Measurements from ENCODE around the gene ARHGAP40.
A peak's percentile ranks its signal among the peaks of the same experiment; 100 is the strongest.

Gene ARHGAP40

DNA sequence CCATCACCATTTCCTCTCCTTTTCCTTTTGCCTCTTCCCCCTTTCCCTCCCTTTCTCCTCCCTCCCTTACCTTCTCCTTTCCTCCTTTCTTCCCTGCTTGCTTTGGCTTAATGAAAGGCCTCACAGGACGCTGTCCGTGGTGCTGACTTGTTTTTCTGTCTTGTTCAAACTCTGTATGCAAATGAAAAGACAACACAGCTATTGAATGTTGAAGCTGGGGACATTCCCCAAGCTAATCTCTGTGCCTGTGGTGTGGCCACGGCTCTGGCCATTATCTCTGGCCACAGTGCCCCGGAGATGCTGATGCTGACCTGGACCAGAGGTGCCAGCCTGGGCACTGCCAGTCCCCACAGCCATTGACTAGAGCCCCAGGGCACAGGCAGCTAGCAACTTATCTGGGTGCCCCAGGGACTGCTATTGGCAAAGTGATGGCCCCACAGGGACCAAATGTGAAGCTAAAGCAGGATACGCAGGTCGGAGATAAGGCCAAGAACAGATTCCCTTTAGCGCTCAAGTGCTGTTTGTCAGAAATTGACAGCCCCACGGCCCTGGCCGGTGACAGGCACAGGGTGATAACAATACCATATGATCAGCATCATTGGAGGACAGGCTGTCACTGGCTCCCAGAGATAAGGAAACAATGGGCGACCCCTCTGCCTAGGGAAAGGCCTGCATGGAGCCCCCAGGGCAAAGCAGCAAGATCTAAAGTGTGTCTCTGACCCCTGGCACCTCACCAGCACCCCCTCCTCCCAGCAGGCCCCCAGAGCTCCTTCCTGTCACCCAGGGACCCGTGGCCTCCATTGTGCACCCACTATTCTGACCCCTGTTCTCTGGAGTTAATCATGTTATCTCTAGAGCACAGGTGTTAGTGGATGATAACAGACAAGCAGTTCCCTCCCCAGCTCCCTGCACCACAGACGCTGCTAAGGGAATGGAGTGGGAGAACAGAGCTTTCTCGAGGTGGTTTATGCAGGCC, 91.1 kb downstream of the ARHGAP40 start:
- DNase-seq: peak; percentile 52 to 58

DNA sequence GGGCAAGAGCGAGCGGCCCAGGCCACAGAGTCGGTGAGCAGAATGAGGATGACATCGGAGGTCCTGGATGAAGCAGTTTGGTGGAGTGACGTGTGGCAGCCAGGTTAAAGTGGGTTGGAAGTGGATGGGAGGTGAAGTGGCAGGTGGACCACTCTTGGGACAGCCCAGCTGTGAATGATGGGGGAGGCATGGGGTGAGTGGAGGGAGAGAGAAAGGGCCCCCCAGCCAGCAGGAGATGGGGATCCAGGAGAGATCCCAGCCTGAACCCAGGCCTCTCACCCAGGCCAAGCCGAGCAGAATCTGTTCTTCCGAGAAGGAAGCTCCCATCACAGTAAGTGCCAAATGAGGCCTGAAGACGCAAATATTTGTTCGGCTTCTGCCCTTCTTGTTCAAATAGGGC, 95.7 kb downstream of the ARHGAP40 start:
- no peak for DNase-seq

- DNase-seq: no peak
Observed at GRCh38 chr20:38698541-38698940, 96.9 kb downstream of the ARHGAP40 start.

- DNase-seq: no peak
Observed at GRCh38 chr20:38700141-38700540, 98.5 kb downstream of the ARHGAP40 start.

Measured in activated T-cell treated with anti-CD3 and anti-CD28 coated beads, Interleukin-2, amount 50 U/mL, for 48 hours (primary cell).